Measurements from ENCODE around the gene QRFP.

Gene QRFP

GRCh38 chr9:130902204-130903185, 5.9 kb upstream of the QRFP start:
- TF ChIP-seq TCF12 (IDR thresholded peaks at IDR 0.05; ENCODE audit: low read depth) (no peak), FOXM1 (IDR thresholded peaks at IDR 0.05; ENCODE audit: borderline replicate concordance, low read depth) (no peak), TEAD4 (IDR thresholded peaks at IDR 0.05) (no peak), ZBTB7A (IDR thresholded peaks at IDR 0.05; ENCODE audit: low read depth) (no peak), YY1 (IDR thresholded peaks at IDR 0.05; ENCODE audit: low read depth) (no peak), CREB1 (IDR thresholded peaks at IDR 0.05; ENCODE audit: low read depth) (no peak), CEBPB (IDR thresholded peaks at IDR 0.05) (no peak), USF1 (IDR thresholded peaks at IDR 0.05) (no peak), REST (IDR thresholded peaks at IDR 0.05; ENCODE audit: low read depth) (no peak), RAD21 (IDR thresholded peaks at IDR 0.05; ENCODE audit: low read depth) (no peak)

- no peak for TF ChIP-seq USF1 (IDR thresholded peaks at IDR 0.05)
- TF ChIP-seq FOXM1 (IDR thresholded peaks at IDR 0.05; ENCODE audit: borderline replicate concordance, low read depth) = no peak
- TF ChIP-seq RAD21 (IDR thresholded peaks at IDR 0.05; ENCODE audit: low read depth) = no peak
- TF ChIP-seq TEAD4 (IDR thresholded peaks at IDR 0.05) = no peak
- TF ChIP-seq EGR1 (IDR thresholded peaks at IDR 0.05) = no peak
- TF ChIP-seq ZBTB7A (IDR thresholded peaks at IDR 0.05; ENCODE audit: low read depth) = no peak
- TF ChIP-seq NFIC (IDR thresholded peaks at IDR 0.05) = no peak
These were observed 5.0 kb upstream of the QRFP start for GRCh38 chr9:130901498-130902203.

GRCh38 chr9:130900701-130901497, 4.3 kb upstream of the QRFP start:
- TF ChIP-seq EGR1 (IDR thresholded peaks at IDR 0.05) (no peak), FOXM1 (IDR thresholded peaks at IDR 0.05; ENCODE audit: borderline replicate concordance, low read depth) (no peak), TAF1 (IDR thresholded peaks at IDR 0.05; ENCODE audit: low read depth) (no peak), CEBPB (IDR thresholded peaks at IDR 0.05) (no peak), ZBTB7A (IDR thresholded peaks at IDR 0.05; ENCODE audit: low read depth) (no peak), USF1 (IDR thresholded peaks at IDR 0.05) (no peak), RAD21 (IDR thresholded peaks at IDR 0.05; ENCODE audit: low read depth) (no peak), MAX (IDR thresholded peaks at IDR 0.05) (no peak)

GRCh38 chr9:130899051-130899748, 2.6 kb upstream of the QRFP start:
- TF ChIP-seq EP300 (IDR thresholded peaks at IDR 0.05; ENCODE audit: borderline replicate concordance) (no peak), TEAD4 (IDR thresholded peaks at IDR 0.05) (no peak), YY1 (IDR thresholded peaks at IDR 0.05; ENCODE audit: low read depth) (no peak), ZBTB7A (IDR thresholded peaks at IDR 0.05; ENCODE audit: low read depth) (no peak), TCF12 (IDR thresholded peaks at IDR 0.05; ENCODE audit: low read depth) (no peak), REST (IDR thresholded peaks at IDR 0.05; ENCODE audit: low read depth) (no peak), RAD21 (IDR thresholded peaks at IDR 0.05; ENCODE audit: low read depth) (no peak)
